GM12864 (cell line): ENCODE data around the gene DNAJA4.

ENCODE experiments used
- DNase-seq: peaks from one replicate; pipeline ENCODE4 v3.0.0-alpha.2; 2011; ENCODE audit warnings: low read depth
- H3K4me3 ChIP-seq: 2 replicates; pipeline ENCODE4 v1.5.1; 2011; ENCODE audit warnings: mild to moderate bottlenecking, low read depth, low read length, control low read depth
- TF ChIP-seq, protein P1 (sequence below): IDR thresholded peaks from 2 replicates; pipeline ENCODE4 v1.5.1; 2011; ENCODE audit warnings: low read depth, mild to moderate bottlenecking, moderate library complexity, low read length, control low read depth, inconsistent platforms; ENCODE audit errors: missing control alignments

The DNAJA4 gene

DNA sequence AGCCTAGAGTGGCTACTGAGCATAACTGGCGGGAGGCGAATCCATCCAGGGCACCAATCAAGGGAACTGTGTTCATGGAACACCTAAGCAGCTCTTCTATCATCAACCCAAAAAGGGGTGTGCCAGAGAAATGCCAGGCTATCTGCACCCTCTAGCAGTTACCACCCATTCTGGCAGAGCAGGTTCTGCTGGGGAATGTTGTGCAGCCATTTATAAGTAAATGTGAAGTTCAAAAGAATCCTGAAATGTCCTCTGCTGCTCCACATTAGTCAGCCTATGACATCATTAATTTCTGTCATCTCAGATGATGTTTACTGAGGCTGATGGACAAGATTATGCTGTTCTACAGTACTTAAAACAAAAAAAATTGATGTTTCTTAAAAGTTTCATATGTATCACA lies 27.3 kb downstream of the DNAJA4 start:
- TF ChIP-seq, protein P1, sequence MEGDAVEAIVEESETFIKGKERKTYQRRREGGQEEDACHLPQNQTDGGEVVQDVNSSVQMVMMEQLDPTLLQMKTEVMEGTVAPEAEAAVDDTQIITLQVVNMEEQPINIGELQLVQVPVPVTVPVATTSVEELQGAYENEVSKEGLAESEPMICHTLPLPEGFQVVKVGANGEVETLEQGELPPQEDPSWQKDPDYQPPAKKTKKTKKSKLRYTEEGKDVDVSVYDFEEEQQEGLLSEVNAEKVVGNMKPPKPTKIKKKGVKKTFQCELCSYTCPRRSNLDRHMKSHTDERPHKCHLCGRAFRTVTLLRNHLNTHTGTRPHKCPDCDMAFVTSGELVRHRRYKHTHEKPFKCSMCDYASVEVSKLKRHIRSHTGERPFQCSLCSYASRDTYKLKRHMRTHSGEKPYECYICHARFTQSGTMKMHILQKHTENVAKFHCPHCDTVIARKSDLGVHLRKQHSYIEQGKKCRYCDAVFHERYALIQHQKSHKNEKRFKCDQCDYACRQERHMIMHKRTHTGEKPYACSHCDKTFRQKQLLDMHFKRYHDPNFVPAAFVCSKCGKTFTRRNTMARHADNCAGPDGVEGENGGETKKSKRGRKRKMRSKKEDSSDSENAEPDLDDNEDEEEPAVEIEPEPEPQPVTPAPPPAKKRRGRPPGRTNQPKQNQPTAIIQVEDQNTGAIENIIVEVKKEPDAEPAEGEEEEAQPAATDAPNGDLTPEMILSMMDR, result no peak
- DNase-seq, result no peak
- no peak overlapping the region for H3K4me3 ChIP-seq

DNA sequence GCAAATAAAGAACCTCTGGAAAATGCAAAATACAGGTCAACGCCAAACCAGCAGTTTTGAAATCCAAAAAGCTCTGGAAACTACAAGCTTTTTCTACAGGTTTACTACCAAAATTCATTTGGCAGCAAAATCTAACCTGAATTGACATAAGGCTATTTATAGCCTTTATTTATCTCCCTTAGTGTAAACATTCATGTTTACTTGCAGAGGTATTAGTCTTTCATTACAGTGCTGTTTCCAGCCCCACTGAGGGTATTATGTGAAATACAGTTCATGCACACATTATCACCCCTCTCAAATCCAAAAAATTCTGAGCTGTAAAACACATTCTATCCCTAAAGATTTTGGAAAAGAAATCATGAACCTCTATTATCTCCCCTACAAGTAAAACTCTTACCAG lies 27.9 kb downstream of the DNAJA4 start:
- TF ChIP-seq, protein P1, result no peak
- no peak for DNase-seq
- no peak overlapping the region for H3K4me3 ChIP-seq

DNA sequence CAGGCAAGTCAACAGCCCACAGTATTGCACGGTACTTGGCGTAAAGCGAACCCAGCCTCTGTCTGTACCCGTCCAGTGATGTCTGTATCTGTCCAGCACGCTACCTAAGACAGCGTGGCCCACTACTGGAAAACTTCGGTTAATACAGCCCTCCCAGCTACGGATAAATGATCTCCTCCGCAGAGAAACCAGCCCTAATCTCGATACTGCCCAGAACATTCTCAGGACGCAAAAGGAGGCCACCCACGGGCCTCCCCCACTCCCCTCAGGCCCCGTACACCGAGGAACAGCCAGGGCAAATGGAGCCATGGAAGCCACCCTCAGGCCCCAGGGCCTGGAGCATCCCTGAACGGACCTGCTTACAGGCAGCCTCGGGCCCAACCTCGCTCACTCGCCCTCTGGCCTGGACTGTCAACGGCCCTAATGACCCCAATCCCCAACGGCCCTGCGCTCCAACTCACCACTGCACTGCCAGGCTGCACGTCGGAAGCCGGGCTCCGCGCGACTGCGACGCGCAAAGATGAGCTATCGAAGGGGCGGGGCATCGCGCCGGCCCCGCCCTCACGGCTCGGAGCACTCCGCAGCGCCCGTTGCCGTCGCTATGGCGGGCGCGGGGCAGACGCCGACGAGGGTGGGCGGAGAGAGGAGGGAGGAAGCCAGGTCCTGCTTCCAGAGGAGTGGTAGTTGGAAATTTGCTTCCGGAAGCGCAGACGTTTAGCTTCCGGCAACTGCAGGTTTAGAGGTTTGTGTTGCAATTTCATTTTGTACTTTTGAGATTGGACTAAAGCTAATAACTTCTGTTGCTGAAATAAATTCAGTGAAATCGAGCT lies 35.0 kb downstream of the DNAJA4 start, which contains the start of gene SKIC8:
TSS of gene SKIC8 (minus strand) at position 509 of the 830 bp plus-strand sequence. CDS start 3,923 bp downstream, outside the sequence.
- TF ChIP-seq, protein P1, result no peak
- DNase-seq, result peak; percentile 67
- H3K4me3 ChIP-seq, result peak within 1 kb of the TSS; percentile 94

DNA sequence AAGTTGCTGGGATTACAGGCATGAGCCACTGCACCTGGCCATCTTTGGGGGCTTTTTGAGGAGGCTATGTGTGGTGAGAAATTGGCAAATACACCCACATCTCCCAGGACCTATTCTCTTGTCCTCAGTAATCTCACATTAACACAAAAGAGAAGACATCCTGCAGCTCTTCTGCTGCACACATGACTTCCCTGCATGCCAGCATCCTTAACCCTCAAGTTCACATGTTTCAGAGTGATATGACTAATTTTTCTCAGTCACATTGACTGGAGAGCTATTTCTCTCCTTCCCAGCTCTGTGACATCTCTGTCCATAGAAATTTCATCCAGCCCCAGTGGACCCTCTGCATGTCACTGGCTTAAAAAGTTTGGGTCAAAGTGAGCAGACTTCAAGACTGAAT lies 37.0 kb downstream of the DNAJA4 start:
- TF ChIP-seq, protein P1, result no peak
- H3K4me3 ChIP-seq, result no peak overlapping the region
- DNase-seq, result no peak

DNA sequence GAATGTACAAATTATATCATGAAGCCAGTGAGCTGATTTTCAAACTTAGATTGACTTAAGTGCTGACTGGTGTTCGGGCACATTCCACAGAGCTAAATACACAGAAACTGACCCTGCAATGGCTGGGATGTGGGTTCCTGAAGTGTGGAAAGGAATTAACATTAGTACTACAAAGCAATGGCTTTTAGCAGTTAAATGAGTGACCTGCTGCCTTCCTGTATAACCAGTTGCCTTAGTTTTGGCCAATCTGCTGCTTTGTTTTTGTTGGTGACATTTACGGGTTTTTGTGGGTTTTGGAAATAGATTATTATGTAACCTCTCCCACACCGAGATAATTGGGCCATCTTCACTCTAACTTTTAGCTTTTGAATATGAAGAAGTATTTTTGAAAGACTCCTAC lies 37.5 kb downstream of the DNAJA4 start:
- TF ChIP-seq, protein P1, result no peak
- DNase-seq, result no peak
- no peak overlapping the region for H3K4me3 ChIP-seq

DNA sequence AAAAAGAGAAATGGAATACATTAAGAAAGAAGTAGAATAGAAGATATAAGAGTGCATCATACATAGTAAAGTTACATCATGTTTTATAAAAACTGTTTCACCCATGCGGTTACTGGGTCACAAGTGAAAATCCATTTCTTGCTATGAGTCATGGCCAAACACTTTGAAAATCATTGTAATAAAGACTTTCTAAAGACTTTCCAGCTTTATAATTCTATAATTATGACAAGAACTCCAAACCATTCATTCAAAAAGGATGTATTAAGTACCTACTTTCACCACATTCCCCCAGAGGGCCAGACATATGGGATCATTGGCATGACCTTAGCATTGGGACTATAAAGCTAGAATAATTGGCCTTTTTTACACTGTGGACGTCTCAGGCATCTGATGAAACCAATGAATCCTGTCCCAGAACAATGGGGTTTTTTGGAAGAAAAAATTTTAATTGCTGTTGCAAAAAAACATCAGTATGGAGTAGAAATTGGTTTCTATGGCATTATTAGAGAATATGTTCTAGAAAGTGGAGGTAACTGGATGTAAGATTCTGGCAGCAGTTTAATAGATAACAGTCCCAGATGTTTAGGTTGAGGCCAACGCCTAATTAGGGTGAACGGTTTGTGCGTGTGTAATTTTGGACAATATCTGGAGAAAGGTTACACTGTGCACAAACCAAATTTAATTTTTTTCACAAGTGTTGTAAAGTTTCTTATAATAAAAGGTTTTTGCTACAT lies 38.4 kb downstream of the DNAJA4 start:
- DNase-seq, result no peak
- no peak overlapping the region for H3K4me3 ChIP-seq

More for the DNA sequence above, 38.4 kb downstream of the DNAJA4 start:
- TF ChIP-seq, protein P1, result no peak
